Osteoblast (primary cell): ENCODE data around the gene RAX2. TPM values are rescaled to one million over a fixed set of nuclear protein-coding genes. Genes with fewer than 3 reads are reported as not detected.

Experiments used
- DNase-seq: peaks from one replicate; pipeline ENCODE4 v3.0.0; 2011; ENCODE audit warnings: low spot score, mixed read lengths; ENCODE audit not compliant: insufficient read length; ENCODE audit errors: missing footprints
- H2AFZ ChIP-seq: 2 replicates; pipeline ENCODE4 v1.6.0; 2011; ENCODE audit warnings: mild to moderate bottlenecking, low read length
- H3K27ac ChIP-seq: 2 replicates; pipeline ENCODE4 v1.5.1; 2011; ENCODE audit warnings: mild to moderate bottlenecking, low read depth, low read length, moderate library complexity
- H3K27me3 ChIP-seq: 2 replicates; pipeline ENCODE4 v1.6.0; 2012; ENCODE audit warnings: mild to moderate bottlenecking, control low read depth, inconsistent platforms, low read length, moderate library complexity; ENCODE audit not compliant: insufficient read depth
- H3K36me3 ChIP-seq: 2 replicates; pipeline ENCODE4 v1.5.1; 2011; ENCODE audit warnings: mild to moderate bottlenecking, low read length, control low read depth, moderate library complexity; ENCODE audit not compliant: insufficient read depth
- H3K4me1 ChIP-seq: 2 replicates; pipeline ENCODE4 v1.5.1; 2011; ENCODE audit warnings: mild to moderate bottlenecking, low read length, control low read depth, moderate library complexity; ENCODE audit not compliant: insufficient read depth
- H3K4me2 ChIP-seq: 2 replicates; pipeline ENCODE4 v1.6.0; 2011; ENCODE audit warnings: mild to moderate bottlenecking, low read length; ENCODE audit not compliant: insufficient read depth
- H3K4me3 ChIP-seq: fragments of 200-600 bp; sonication (generic); 3 replicates; pipeline ENCODE4 v1.5.1; 2012; ENCODE audit warnings: mild to moderate bottlenecking, low read length, inconsistent platforms; ENCODE audit not compliant: insufficient read depth
- H3K79me2 ChIP-seq: 2 replicates; pipeline ENCODE4 v1.6.0; 2012; ENCODE audit warnings: mild to moderate bottlenecking, low read length, control low read depth, inconsistent platforms; ENCODE audit not compliant: insufficient read depth
- H3K9me3 ChIP-seq: 2 replicates; pipeline ENCODE4 v1.5.1; 2011; ENCODE audit warnings: low read depth, low read length, control low read depth
- H4K20me1 ChIP-seq: 2 replicates; pipeline ENCODE4 v1.6.0; 2012; ENCODE audit warnings: mild to moderate bottlenecking, low read length, control low read depth; ENCODE audit not compliant: insufficient read depth
- CTCF ChIP-seq: IDR thresholded peaks from 2 replicates; pipeline ENCODE4 v1.5.1; 2011; ENCODE audit warnings: mild to moderate bottlenecking, low read depth, low read length, moderate library complexity; ENCODE audit errors: extremely low read depth
- total RNA-seq: library from RNA; depleted of rRNA; stranded (reverse); fragments of >200 nt; gene quantifications from 2 replicates; pipeline ENCODE4 v1.2.3, GENCODE V29; 2012

RAX2 gene
- total RNA-seq, 1 donor: not detected

GRCh38 chr19:3740431-3740830, 31.6 kb downstream of the RAX2 start:
- H3K27me3 ChIP-seq: no peaks in the 10 kb centered on the region
- TF ChIP-seq CTCF: no peak
- H4K20me1 ChIP-seq: no peaks in the 10 kb centered on the region
- H3K9me3 ChIP-seq: no peaks in the 10 kb centered on the region
- H3K27ac ChIP-seq: no peak overlapping the region
- H3K79me2 ChIP-seq: no peaks in the 10 kb centered on the region
- H3K4me2 ChIP-seq: no peak overlapping the region
- DNase-seq: no peak
- no peak overlapping the region for H3K4me3 ChIP-seq
- no peaks in the 10 kb centered on the region for H3K4me1 ChIP-seq
- H3K36me3 ChIP-seq: no peaks in the 10 kb centered on the region
- no peak overlapping the region for H2AFZ ChIP-seq

- no peak overlapping the region for H3K4me3 ChIP-seq
- no peak for TF ChIP-seq CTCF
Observed at GRCh38 chr19:3738477-3739220, 33.4 kb downstream of the RAX2 start.

GRCh38 chr19:3737487-3738205, 34.4 kb downstream of the RAX2 start:
- no peak overlapping the region for H3K4me2 ChIP-seq
- no peaks in the 10 kb centered on the region for H3K36me3 ChIP-seq
- no peak overlapping the region for H3K4me3 ChIP-seq
- peak; percentile 39 for DNase-seq
- TF ChIP-seq CTCF: no peak
- H2AFZ ChIP-seq: no peak overlapping the region
- H4K20me1 ChIP-seq: no peaks in the 10 kb centered on the region
- H3K79me2 ChIP-seq: no peaks in the 10 kb centered on the region
- H3K9me3 ChIP-seq: no peaks in the 10 kb centered on the region
- no peaks in the 10 kb centered on the region for H3K27me3 ChIP-seq
- no peak overlapping the region for H3K27ac ChIP-seq
- H3K4me1 ChIP-seq: no peaks in the 10 kb centered on the region

More at GRCh38 chr19:3738477-3739220, 33.4 kb downstream of the RAX2 start:
- Histone ChIP-seq H4K20me1 (no peaks in the 10 kb centered on the region), H3K27ac (no peak overlapping the region), H3K9me3 (no peaks in the 10 kb centered on the region), H2AFZ (no peak overlapping the region), H3K4me1 (no peaks in the 10 kb centered on the region), H3K79me2 (no peaks in the 10 kb centered on the region), H3K36me3 (no peaks in the 10 kb centered on the region), H3K4me2 (no peak overlapping the region), H3K27me3 (no peaks in the 10 kb centered on the region)
- DNase-seq: no peak

- TF ChIP-seq CTCF: no peak
- no peaks in the 10 kb centered on the region for H4K20me1 ChIP-seq
- no peaks in the 10 kb centered on the region for H3K27me3 ChIP-seq
- H3K4me3 ChIP-seq: no peak overlapping the region
- peak; percentile 77 for DNase-seq
- no peak overlapping the region for H3K4me2 ChIP-seq
- H3K36me3 ChIP-seq: no peaks in the 10 kb centered on the region
- H3K79me2 ChIP-seq: no peaks in the 10 kb centered on the region
- H3K27ac ChIP-seq: no peak overlapping the region
- H2AFZ ChIP-seq: no peak overlapping the region
- no peaks in the 10 kb centered on the region for H3K9me3 ChIP-seq
- no peaks in the 10 kb centered on the region for H3K4me1 ChIP-seq
Observed at GRCh38 chr19:3736106-3736724, 35.8 kb downstream of the RAX2 start.
